DMS53 treated with DMSO at 0.1 percent for 48 hours (cell line): ENCODE measurements around the gene MMD2.
A peak's percentile ranks its signal among the peaks of the same experiment; 100 is the strongest.
"Not testable (repeated sequence)": the region's sequence is repeated elsewhere in the genome, so short reads cannot be mapped to it uniquely, and the experiment has no call there.

Source experiments
- DNase-seq: peaks from one replicate; lab custom pipeline; 2025; ENCODE audit not compliant: unreplicated experiment; lab: John Stamatoyannopoulos, UW

The MMD2 gene

GRCh38 chr7:4958477-4959301 lies at the start of gene MMD2:
Gene MMD2, minus strand, starts transcription at chr7:4959187. Its CDS starts 170 bp downstream, at chr7:4959017.
- no peak for DNase-seq

- DNase-seq = no peak
These were observed 46.1 kb upstream of the MMD2 start for GRCh38 chr7:5005066-5005465.

GRCh38 chr7:5001911-5002310 lies 42.9 kb upstream of the MMD2 start:
- DNase-seq = no peak

GRCh38 chr7:5001003-5001402 lies 42.0 kb upstream of the MMD2 start:
- DNase-seq = no peak

- DNase-seq = no peak
These were observed 40.5 kb upstream of the MMD2 start for GRCh38 chr7:4999369-4999950.

- no peak for DNase-seq
These were observed 39.9 kb upstream of the MMD2 start for GRCh38 chr7:4998910-4999309.

- DNase-seq = no peak
These were observed 39.3 kb upstream of the MMD2 start for GRCh38 chr7:4998244-4998643.

- DNase-seq = no peak
These were observed 37.8 kb upstream of the MMD2 start for GRCh38 chr7:4996696-4997222.

GRCh38 chr7:4995429-4995969 lies 36.5 kb upstream of the MMD2 start:
- DNase-seq = no peak

- no peak for DNase-seq
These were observed 34.5 kb upstream of the MMD2 start for GRCh38 chr7:4993471-4993870.

GRCh38 chr7:4982741-4983140 lies 23.8 kb upstream of the MMD2 start:
- not testable (repeated sequence) for DNase-seq

GRCh38 chr7:4981295-4981890 lies 22.4 kb upstream of the MMD2 start:
- DNase-seq = not testable (repeated sequence)

GRCh38 chr7:4975626-4976025 lies 16.6 kb upstream of the MMD2 start:
- not testable (repeated sequence) for DNase-seq

- DNase-seq = peak; percentile 81
These were observed 14.8 kb upstream of the MMD2 start for GRCh38 chr7:4973728-4974198.

GRCh38 chr7:4972446-4972845 lies 13.5 kb upstream of the MMD2 start:
- not testable (repeated sequence) for DNase-seq

- no peak for DNase-seq
These were observed 6.5 kb upstream of the MMD2 start for GRCh38 chr7:4965295-4966022.

- DNase-seq = no peak
These were observed 5.5 kb upstream of the MMD2 start for GRCh38 chr7:4964506-4964905.

- no peak for DNase-seq
These were observed 4.1 kb upstream of the MMD2 start for GRCh38 chr7:4962872-4963775.

- DNase-seq = no peak
These were observed 1.4 kb upstream of the MMD2 start for GRCh38 chr7:4960363-4960762.

- DNase-seq = no peak
These were observed 906 bp upstream of the MMD2 start for GRCh38 chr7:4959893-4960292.
